ENCODE measurements around the gene TRABD2B.

GRCh38 chr1:47987601-47988000 lies 9.6 kb downstream of the TRABD2B start:
- no peak for TF ChIP-seq CTCF (IDR thresholded peaks at IDR 0.05; ENCODE audit: borderline replicate concordance, extremely low read depth, low read length, poor library complexity, severe bottlenecking)
- no peak for TF ChIP-seq EZH2 (IDR thresholded peaks at IDR 0.05; ENCODE audit: borderline replicate concordance, low read depth, low read length, severe bottlenecking)

Measured in DND-41 (cell line).